Stimulated activated CD8-positive, alpha-beta memory T cell treated with anti-CD3 and anti-CD28 coated beads, Interleukin-7, amount 100 ng/mL, for 4 hours (primary cell): ENCODE measurements around the gene SCFD2.

Experiments used
- DNase-seq, 2 donors: peaks; one replicate each; pipeline ENCODE4 v3.0.0-alpha.2; 2020; ENCODE audit warnings: low read depth in 2 of 2

SCFD2 gene

GRCh38 chr4:52833941-52834525, 531.8 kb downstream of the SCFD2 start:
- DNase-seq = no peak

GRCh38 chr4:52825460-52826090, 540.3 kb downstream of the SCFD2 start:
- DNase-seq = no peak

DNA sequence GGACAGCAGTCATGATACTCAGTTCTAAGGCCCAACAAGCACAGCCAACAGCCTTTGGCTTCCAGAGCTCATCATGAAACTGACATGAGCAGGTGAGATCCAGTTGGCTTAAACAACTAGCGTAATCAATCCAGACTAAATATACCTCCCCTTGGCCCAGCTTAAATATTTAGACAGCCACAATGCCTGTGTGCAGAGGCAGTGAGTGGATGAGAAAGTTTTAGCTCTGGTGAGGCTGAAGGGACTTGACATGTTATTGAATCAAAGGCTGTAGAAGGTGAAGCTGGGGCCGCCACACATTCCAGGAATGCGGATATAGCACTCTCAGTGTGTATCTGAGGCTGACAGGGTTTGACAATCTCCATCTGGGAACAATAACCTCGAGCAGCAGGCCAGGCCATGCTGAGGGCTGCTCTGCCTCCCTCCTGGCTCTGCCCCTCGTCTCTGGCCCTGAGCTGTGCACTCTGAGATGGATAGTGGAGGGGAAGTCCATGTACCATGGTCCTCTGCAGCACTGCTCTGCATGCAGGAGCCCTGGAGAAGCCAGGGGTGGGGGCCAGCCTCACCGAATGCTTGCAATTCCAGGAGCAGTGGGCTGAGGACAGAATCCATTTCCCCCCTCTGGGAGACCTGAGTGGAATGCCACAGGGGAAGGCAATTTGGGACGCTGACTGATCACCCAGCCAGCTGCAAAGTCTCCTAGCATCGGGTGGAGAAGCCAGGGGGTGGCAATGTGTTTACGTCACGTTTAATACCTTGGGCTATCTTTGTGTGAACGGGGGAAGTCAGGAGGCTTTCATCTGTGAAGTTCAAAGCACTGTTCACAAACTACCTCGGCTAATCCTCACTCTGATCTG, 541.0 kb downstream of the SCFD2 start:
- no peak for DNase-seq

- DNase-seq = no peak
These were observed 541.6 kb downstream of the SCFD2 start for GRCh38 chr4:52824270-52824602.

DNA sequence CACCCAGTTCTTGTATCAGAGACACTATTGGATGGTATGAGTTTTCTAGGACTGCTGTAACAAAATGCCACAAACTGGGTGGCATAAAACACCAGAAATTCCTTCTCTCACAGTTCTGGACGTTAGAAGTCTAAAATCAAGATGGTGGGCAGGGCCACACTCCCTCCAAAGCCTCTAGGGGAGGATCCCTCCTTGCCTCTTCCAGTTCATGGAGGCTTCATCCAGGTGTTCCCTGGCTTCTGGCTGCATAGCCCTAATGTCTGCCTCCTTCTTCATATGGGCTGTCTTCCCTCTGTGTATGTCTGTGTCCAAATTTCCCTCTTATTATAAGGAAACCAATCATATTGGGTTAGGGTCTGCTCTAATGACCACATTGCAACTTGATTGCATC, 542.2 kb downstream of the SCFD2 start:
- no peak for DNase-seq
